Body of pancreas (tissue), 4 donors: ENCODE measurements around the gene SUMO3. TPM values are rescaled to one million over a fixed set of nuclear protein-coding genes. Genes with fewer than 3 reads are reported as not detected.
A peak's percentile ranks its signal among the peaks of the same experiment; 100 is the strongest.

ENCODE experiments used
- ATAC-seq: fragments of 150-250 bp; one replicate; pipeline ENCODE4 v1.9.1; 2016
- DNase-seq, 4 donors: peaks; one replicate each; pipeline ENCODE4 v3.0.0-alpha.2; 2019
- H3K27ac ChIP-seq, 4 donors: fragments of 200-600 bp; sonication (generic); 1 replicate in 3 of 4; 2 replicates in 1 of 4; pipeline versions ENCODE4 v1.5.1 to v1.6.1; 2016 to 2019; ENCODE audit warnings: mild to moderate bottlenecking in 1 of 4, mixed read lengths in 1 of 4, moderate library complexity in 1 of 4
- H3K27me3 ChIP-seq, 2 donors: fragments of 200-600 bp; sonication (generic); one replicate each; pipeline ENCODE4 v1.6.0; 2016; ENCODE audit warnings: mild to moderate bottlenecking in 1 of 2
- H3K36me3 ChIP-seq, 2 donors: fragments of 200-600 bp; sonication (generic); replicated peaks in 1 of 2; 2 replicates each; pipeline ENCODE4 v1.5.1; 2016; ENCODE audit warnings: low read depth in 2 of 2; ENCODE audit not compliant: insufficient read depth in 1 of 2
- H3K4me1 ChIP-seq: fragments of 200-600 bp; sonication (generic); one replicate; pipeline ENCODE4 v1.6.0; 2016
- H3K4me3 ChIP-seq, 2 donors: fragments of 200-600 bp; sonication (generic); 1 replicate in 1 of 2; 2 replicates in 1 of 2; pipeline ENCODE4 v1.5.1; 2016 to 2019
- H3K9me3 ChIP-seq, 3 donors: fragments of 200-600 bp; sonication (generic); 1 replicate in 2 of 3; 2 replicates in 1 of 3; pipeline ENCODE4 v1.5.1; 2016
- POLR2A ChIP-seq, 3 donors: fragments of 450-650 bp; IDR thresholded peaks; one replicate each; pipeline ENCODE4 v1.6.1; 2016; ENCODE audit warnings: antibody characterized with exemption in 3 of 3, mild to moderate bottlenecking in 2 of 3
- WGBS, 2 donors: methylation state at CpG; one replicate each; pipeline ENCODE4 v1.1.5; 2017; 5-methylcytosine and 5-hydroxymethylcytosine counted together
- intact Hi-C: fragments of 100-400 bp; cut with DNase I; formaldehyde crosslinking; loops from one replicate; pipeline ENCODE4 v1.15.1; 2023
- total RNA-seq, 2 donors: library from RNA; depleted of rRNA; stranded (reverse); fragments of >200 nt; gene quantifications; one replicate each; pipeline ENCODE4 v1.1.0, GENCODE V29; 2016
- TF ChIP-seq, protein P1 (sequence below), 7 experiments: fragments of 450-650 bp in 4 of 7; fragments of 200-600 bp in 3 of 7; sonication (generic) in 3 of 7; IDR thresholded peaks; one replicate each; pipeline ENCODE4 v1.5.1; 2016 to 2019; ENCODE audit warnings: antibody characterized with exemption in 7 of 7

SUMO3 gene
- total RNA-seq, 2 donors from 2014 or later: 20.4 to 33.2 TPM

DNA sequence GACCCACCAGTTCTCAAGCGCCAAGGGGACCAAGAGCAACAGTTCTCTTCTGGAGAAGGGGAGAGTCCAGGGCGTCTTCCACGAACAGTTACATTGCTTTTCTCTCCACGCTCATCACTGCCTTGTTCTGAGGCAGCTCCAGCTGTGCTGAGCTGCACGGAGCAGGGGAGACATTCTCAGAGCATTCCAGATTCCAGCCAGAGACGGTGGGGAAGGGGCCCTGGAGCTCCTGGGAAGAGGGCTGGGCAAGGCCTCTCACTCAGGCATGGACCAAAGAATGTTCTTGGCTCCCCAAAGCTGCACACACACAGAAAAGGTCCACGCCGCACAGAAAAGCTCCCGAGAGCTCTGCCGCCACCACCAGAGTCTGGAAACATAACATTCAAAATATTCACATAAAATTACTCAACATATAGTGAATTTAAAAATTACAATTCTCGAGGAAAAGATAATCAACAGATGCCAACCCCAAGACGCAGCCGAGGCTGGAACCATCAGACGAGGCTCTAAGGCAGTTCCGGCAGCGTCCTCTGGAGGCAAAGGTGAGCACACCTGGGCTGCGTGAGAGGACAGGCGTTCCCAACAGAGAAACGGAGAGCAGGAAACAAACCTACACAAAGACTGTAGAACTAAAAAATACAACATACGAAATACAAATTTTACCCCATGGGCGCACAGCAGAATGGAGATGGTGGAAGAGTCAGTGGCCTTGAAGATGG lies 56.7 kb downstream of the SUMO3 start:
- intact Hi-C loops: no loop called here
- DNase-seq (no peak), ATAC-seq (no peak)
- TF ChIP-seq, protein P1, sequence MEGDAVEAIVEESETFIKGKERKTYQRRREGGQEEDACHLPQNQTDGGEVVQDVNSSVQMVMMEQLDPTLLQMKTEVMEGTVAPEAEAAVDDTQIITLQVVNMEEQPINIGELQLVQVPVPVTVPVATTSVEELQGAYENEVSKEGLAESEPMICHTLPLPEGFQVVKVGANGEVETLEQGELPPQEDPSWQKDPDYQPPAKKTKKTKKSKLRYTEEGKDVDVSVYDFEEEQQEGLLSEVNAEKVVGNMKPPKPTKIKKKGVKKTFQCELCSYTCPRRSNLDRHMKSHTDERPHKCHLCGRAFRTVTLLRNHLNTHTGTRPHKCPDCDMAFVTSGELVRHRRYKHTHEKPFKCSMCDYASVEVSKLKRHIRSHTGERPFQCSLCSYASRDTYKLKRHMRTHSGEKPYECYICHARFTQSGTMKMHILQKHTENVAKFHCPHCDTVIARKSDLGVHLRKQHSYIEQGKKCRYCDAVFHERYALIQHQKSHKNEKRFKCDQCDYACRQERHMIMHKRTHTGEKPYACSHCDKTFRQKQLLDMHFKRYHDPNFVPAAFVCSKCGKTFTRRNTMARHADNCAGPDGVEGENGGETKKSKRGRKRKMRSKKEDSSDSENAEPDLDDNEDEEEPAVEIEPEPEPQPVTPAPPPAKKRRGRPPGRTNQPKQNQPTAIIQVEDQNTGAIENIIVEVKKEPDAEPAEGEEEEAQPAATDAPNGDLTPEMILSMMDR (IDR thresholded peaks at IDR 0.05): peak in 5 of 7 experiments; percentile 16 to 27 (median 21)
- TF ChIP-seq POLR2A (IDR thresholded peaks at IDR 0.05): no peak
- no peak overlapping the region for H3K27ac ChIP-seq
- no peak overlapping the region for H3K4me3 ChIP-seq
- H3K9me3 ChIP-seq: no peaks in the 10 kb centered on the region
- H3K36me3 ChIP-seq: no peaks in the 10 kb centered on the region
- WGBS, 2 donors: 51% methylated on average over 19 to 21 of the region's 21 CpGs
- no peaks in the 10 kb centered on the region for H3K27me3 ChIP-seq
- no peaks in the 10 kb centered on the region for H3K4me1 ChIP-seq

DNA sequence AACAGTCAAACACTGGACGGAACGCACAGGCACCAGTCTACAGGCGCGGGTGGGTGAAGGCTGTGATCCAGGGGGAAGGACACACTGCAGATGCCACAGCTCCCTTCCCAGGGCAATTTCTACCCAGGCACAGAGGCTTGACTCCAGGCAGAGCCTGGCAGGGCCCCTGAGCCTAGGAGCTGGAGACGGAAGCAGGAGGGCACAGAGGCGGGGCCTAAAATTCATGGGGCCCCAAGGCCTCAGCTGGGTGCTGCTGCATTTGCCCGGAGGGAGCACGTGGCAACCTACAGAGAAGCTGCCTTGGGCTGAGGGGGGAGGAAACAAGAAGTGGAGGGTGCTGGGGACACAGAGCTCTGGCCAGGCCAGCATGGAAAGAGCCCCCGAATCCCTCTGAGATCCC lies 57.5 kb downstream of the SUMO3 start:
- no peaks in the 10 kb centered on the region for H3K36me3 ChIP-seq
- H3K27me3 ChIP-seq: no peaks in the 10 kb centered on the region
- DNase-seq: no peak
- intact Hi-C loops: no loop called here
- H3K9me3 ChIP-seq: no peaks in the 10 kb centered on the region
- no peak overlapping the region for H3K27ac ChIP-seq
- no peak for TF ChIP-seq POLR2A (IDR thresholded peaks at IDR 0.05)
- TF ChIP-seq, protein P1 (IDR thresholded peaks at IDR 0.05): no peak
- ATAC-seq: no peak
- H3K4me3 ChIP-seq: no peak overlapping the region
- no peaks in the 10 kb centered on the region for H3K4me1 ChIP-seq
- 75 to 96% methylated on average over 9 of the region's 9 CpGs for WGBS, 2 donors

DNA sequence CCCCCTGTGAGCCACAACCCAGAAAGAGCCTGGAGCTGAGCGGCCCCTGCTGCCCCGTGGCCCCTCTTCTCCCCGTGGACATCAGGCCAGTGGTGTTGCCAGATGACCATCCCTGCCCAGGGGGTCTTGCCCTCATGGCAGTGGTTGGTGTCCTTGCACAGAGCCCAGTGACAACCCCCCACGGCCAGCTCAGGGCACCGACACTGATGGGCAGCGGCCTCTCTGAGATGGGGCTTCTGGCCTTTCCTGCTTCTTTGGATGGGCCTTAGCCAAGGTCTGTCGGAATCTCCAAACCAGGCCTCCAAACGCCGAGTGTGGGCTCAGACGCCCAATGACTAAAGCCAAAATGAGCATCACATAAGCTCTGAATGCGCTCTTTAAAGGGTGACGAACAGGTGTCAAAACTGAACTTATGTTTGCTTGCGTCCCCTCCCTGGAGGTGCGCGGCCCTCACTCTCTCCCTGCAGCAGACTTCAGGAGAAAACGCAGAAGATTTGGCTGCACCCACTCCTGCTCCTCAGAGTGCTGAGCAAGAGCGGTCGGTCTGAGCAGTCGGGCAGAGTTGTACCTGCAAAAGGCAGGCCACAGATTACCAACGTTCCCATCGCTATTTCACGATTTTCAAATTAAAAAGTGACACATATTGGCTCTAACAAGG lies 58.1 kb downstream of the SUMO3 start:
- TF ChIP-seq, protein P1 (IDR thresholded peaks at IDR 0.05): no peak
- TF ChIP-seq POLR2A (IDR thresholded peaks at IDR 0.05): no peak
- WGBS, 2 donors: 79 to 87% methylated on average over 19 to 22 of the region's 22 CpGs

DNA sequence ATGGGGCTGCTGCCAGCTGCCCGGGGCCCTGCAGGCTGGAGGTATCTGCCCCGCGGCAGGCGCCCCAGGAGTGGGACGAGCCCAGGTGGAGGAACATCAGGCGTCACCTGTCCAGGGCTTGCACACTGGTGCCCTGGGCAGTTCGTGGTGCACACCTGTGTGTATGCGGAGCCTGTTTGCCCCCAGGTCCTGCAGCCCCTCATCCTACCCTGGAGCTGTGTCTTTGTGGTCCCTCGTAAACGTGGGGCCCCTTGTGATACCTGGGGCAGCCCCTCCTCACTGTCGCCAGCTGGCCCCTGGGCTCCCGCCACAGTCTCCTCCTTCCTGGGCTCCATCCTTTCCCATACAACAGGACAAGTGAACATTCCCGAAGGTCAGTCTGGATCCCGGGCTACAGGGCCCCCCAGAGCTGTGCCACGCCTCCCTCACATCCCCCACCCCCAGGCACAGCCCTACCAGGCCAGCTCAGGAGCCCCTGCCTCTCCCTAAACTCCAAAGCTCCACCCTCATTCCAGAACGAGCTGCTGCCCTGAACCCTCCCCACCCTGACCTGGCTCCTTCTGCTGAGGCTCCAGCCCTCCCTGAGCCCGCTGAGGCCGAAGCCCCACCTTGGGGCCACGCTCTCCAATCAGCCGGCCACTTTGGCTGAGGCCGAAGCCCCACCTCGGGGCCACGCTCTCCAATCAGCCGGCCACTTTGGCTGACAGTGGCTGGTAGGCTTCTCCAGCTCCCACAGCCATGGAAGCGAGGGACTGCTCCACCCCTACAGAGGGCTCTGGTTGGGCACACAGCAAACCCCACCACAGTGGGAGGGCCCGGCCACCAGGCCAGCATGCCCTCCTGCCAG lies 58.9 kb downstream of the SUMO3 start:
- TF ChIP-seq, protein P1 (IDR thresholded peaks at IDR 0.05): no peak
- no peak for TF ChIP-seq POLR2A (IDR thresholded peaks at IDR 0.05)
- Histone ChIP-seq H3K27ac (no peak overlapping the region), H3K4me3 (no peak overlapping the region), H3K9me3 (no peaks in the 10 kb centered on the region), H3K4me1 (no peaks in the 10 kb centered on the region), H3K27me3 (no peaks in the 10 kb centered on the region), H3K36me3 (no peaks in the 10 kb centered on the region)
- ATAC-seq: no peak
- WGBS, 2 donors: 60 to 76% methylated on average over 17 to 22 of the region's 26 CpGs
- no peak for DNase-seq
- intact Hi-C loops: no loop called here

More for the DNA sequence above, 58.1 kb downstream of the SUMO3 start:
- H3K27me3 ChIP-seq: no peaks in the 10 kb centered on the region
- no peak overlapping the region for H3K27ac ChIP-seq
- intact Hi-C loops: no loop called here
- no peak for DNase-seq
- no peaks in the 10 kb centered on the region for H3K4me1 ChIP-seq
- no peaks in the 10 kb centered on the region for H3K9me3 ChIP-seq
- no peak overlapping the region for H3K4me3 ChIP-seq
- no peaks in the 10 kb centered on the region for H3K36me3 ChIP-seq
- ATAC-seq: no peak
